Right lobe of liver (tissue), 6 donors: ENCODE results near the gene CNNM1. TPM values are rescaled to one million over a fixed set of nuclear protein-coding genes. Genes with fewer than 3 reads are reported as not detected.

Source experiments
- ATAC-seq, 4 donors: fragments of 200-7000 bp; cut with Tn5 transposase; one replicate each; pipeline ENCODE4 v1.9.1; 2020; ENCODE audit warnings: mild to moderate bottlenecking in 4 of 4, moderate library complexity in 4 of 4
- DNase-seq, 3 donors: peaks; one replicate each; pipeline ENCODE4 v3.0.0-alpha.2; 2020
- H3K27ac ChIP-seq, 3 donors: fragments of 200-600 bp; one replicate each; pipeline ENCODE4 v1.8.0; 2022
- H3K27me3 ChIP-seq, 2 donors: fragments of 200-600 bp; one replicate each; pipeline ENCODE4 v1.8.0; 2022
- H3K36me3 ChIP-seq, 4 donors: fragments of 200-600 bp; sonication (generic) in 1 of 4; one replicate each; pipeline versions ENCODE4 v1.5.1 to v1.8.0; 2017 to 2022; ENCODE audit warnings: control low read depth in 1 of 4
- H3K4me1 ChIP-seq, 4 donors: fragments of 200-600 bp; sonication (generic) in 1 of 4; one replicate each; pipeline versions ENCODE4 v1.5.1 to v1.8.0; 2017 to 2022; ENCODE audit warnings: control low read depth in 1 of 4
- H3K4me3 ChIP-seq, 3 donors: fragments of 200-600 bp; one replicate each; pipeline ENCODE4 v1.8.0; 2022
- H3K9me3 ChIP-seq, 4 donors: fragments of 200-600 bp; sonication (generic) in 1 of 4; one replicate each; pipeline versions ENCODE4 v1.5.1 to v1.8.0; 2017 to 2022; ENCODE audit warnings: control low read depth in 1 of 4
- CTCF ChIP-seq, 4 donors: fragments of 200-600 bp in 3 of 4; fragments of 450-650 bp in 1 of 4; IDR thresholded peaks; one replicate each; pipeline versions ENCODE4 v1.5.1 to v1.8.0; 2016 to 2022; ENCODE audit warnings: antibody characterized with exemption in 4 of 4, mild to moderate bottlenecking in 2 of 4
- POLR2A ChIP-seq: fragments of 450-650 bp; IDR thresholded peaks from one replicate; pipeline ENCODE4 v1.6.1; 2017; ENCODE audit warnings: antibody characterized with exemption, mild to moderate bottlenecking
- WGBS: methylation state at CpG from one replicate; pipeline ENCODE4 v1.1.6; 2018; ENCODE audit warnings: low coverage, low lambda C conversion rate; ENCODE audit not compliant: insufficient coverage; ENCODE audit errors: missing lambda C conversion rate; 5-methylcytosine and 5-hydroxymethylcytosine counted together
- intact Hi-C, 2 donors: fragments of 100-400 bp; cut with DNase I; formaldehyde crosslinking; loops; one replicate each; pipeline versions ENCODE4 v1.11.2 to v1.14.1; 2022
- total RNA-seq, 6 experiments: library from RNA; depleted of rRNA in 2 of 6; stranded (reverse); fragments of >200 nt in 2 of 6; fragmentation: NEBNext Ultra II Directional in 3 of 6; extraction: Animal tissue kit (Norgen Biotek cat#: 25700) in 3 of 6; gene quantifications; one replicate each; pipeline versions ENCODE4 v1.1.0 to v1.2.4, GENCODE V29; 2016 to 2023
- donor health status: DM: no; HTN: yes; CAD: no.
- donor health status: DM: no; HTN: no; CAD: no.
- donor health status: DM: no; HTN: no; CAD: no.
- donor health status: DM: no; HTN: yes; CAD: no.
- donor health status: DM: no; HTN: yes; CAD: no.

The CNNM1 gene
- total RNA-seq, 6 experiments from 2014 or later: 0.12 to 0.40 (median 0.20) TPM

GRCh38 chr10:99406149-99406548 lies 77.0 kb downstream of the CNNM1 start:
- H3K4me3 ChIP-seq: no peak overlapping the region
- no peak for DNase-seq
- no peak overlapping the region for H3K27ac ChIP-seq
- H3K4me1 ChIP-seq: peaks cover 0 to 8% (median 3%) of the 10 kb centered on the region in 4 donors
- no peaks in the 10 kb centered on the region for H3K27me3 ChIP-seq
- H3K36me3 ChIP-seq: peaks cover 18 to 61% (median 34%) of the 10 kb centered on the region in 4 donors
- TF ChIP-seq POLR2A (no peak), CTCF (IDR thresholded peaks at IDR 0.05) (peak in 1 of 4 donors; percentile 17)
- WGBS: 96% methylated on average over 3 of the region's 3 CpGs
- intact Hi-C loops: no loop called here
- ATAC-seq: peak in 3 of 4 donors; percentile 43 to 57 (median 55)
- no peaks in the 10 kb centered on the region for H3K9me3 ChIP-seq

- ATAC-seq (no peak), DNase-seq (no peak)
- TF ChIP-seq CTCF (IDR thresholded peaks at IDR 0.05) (no peak), POLR2A (no peak)
- H3K27ac ChIP-seq: no peak overlapping the region
- 65% methylated on average over 1 of the region's 1 CpG for WGBS
- peaks cover 9 to 27% (median 12%) of the 10 kb centered on the region in 4 donors for H3K36me3 ChIP-seq
- H3K27me3 ChIP-seq: no peaks in the 10 kb centered on the region
- H3K4me3 ChIP-seq: no peak overlapping the region
- intact Hi-C loops: no loop called here
- peaks cover 0 to 26% (median 7%) of the 10 kb centered on the region in 4 donors for H3K4me1 ChIP-seq
- H3K9me3 ChIP-seq: no peaks in the 10 kb centered on the region
Observed at GRCh38 chr10:99410146-99410545, 81.0 kb downstream of the CNNM1 start.

- Histone ChIP-seq H3K36me3 (peaks cover 5 to 21% (median 8%) of the 10 kb centered on the region in 4 donors), H3K4me1 (peaks cover 0 to 31% (median 7%) of the 10 kb centered on the region in 4 donors), H3K27ac (peak overlapping the region in 1 of 3 donors; percentile 68), H3K27me3 (no peaks in the 10 kb centered on the region), H3K4me3 (no peak overlapping the region), H3K9me3 (no peaks in the 10 kb centered on the region)
- TF ChIP-seq CTCF (IDR thresholded peaks at IDR 0.05) (no peak), POLR2A (no peak)
- 100% methylated on average over 1 of the region's 4 CpGs for whole genome bisulfite sequencing
- intact Hi-C loops: no loop called here
- ATAC-seq (no peak), DNase-seq (no peak)
Observed at GRCh38 chr10:99410876-99411275, 81.7 kb downstream of the CNNM1 start.

GRCh38 chr10:99411546-99411945 lies 82.4 kb downstream of the CNNM1 start:
- intact Hi-C loops: no loop called here
- Histone ChIP-seq H3K4me1 (peaks cover 0 to 37% (median 7%) of the 10 kb centered on the region in 4 donors), H3K27ac (peak overlapping the region in 1 of 3 donors; percentile 68), H3K36me3 (peaks cover 0 to 14% (median 1%) of the 10 kb centered on the region in 4 donors), H3K27me3 (no peaks in the 10 kb centered on the region), H3K9me3 (no peaks in the 10 kb centered on the region), H3K4me3 (no peak overlapping the region)
- peak; percentile 14 to 39 (median 28) for ATAC-seq
- no peak for DNase-seq
- WGBS: 63% methylated on average over 2 of the region's 2 CpGs
- TF ChIP-seq CTCF (IDR thresholded peaks at IDR 0.05) (no peak), POLR2A (no peak)
